Occipital lobe (tissue), 3 donors: ENCODE measurements around the gene TMEM170A. TPM values are rescaled to one million over a fixed set of nuclear protein-coding genes. Genes with fewer than 3 reads are reported as not detected.

Experiments
- DNase-seq: peaks from one replicate; lab custom pipeline; 2025; lab: John Stamatoyannopoulos, UW
- small RNA-seq: library from RNA; depleted of rRNA; stranded (forward); fragments of <200 nt; gene quantifications from one replicate; pipeline ENCODE3, GENCODE V24; 2014
- total RNA-seq: library from RNA; depleted of rRNA; stranded (reverse); fragments of >200 nt; gene quantifications from one replicate; pipeline ENCODE4 v1.2.3, GENCODE V29; 2014

TMEM170A gene
- total RNA-seq, 1 donor from 2014 or later, result 30.7 TPM

GRCh38 chr16:75402159-75402820, 62.2 kb downstream of the TMEM170A start:
- DNase-seq, result no peak

- DNase-seq, result no peak
These were observed 62.8 kb downstream of the TMEM170A start for GRCh38 chr16:75401691-75402090.

- DNase-seq, result no peak
These were observed 66.2 kb downstream of the TMEM170A start for GRCh38 chr16:75398333-75398732.

GRCh38 chr16:75394941-75395340, 69.5 kb downstream of the TMEM170A start:
- DNase-seq, result no peak

Small RNA genes lying within 50 kb of the gene (small RNA-seq; reads per million reads assigned to genes)
- gene RF00598, result not detected

Other genes starting within 250 kb of the TMEM170A start
- gene CTRB1, start 245.7 kb downstream of the TMEM170A start, total RNA-seq, result not detected
- 15.4 TPM for gene BCAR1, start 213.1 kb downstream of the TMEM170A start, total RNA-seq
- gene CFDP1, start 31.2 kb downstream of the TMEM170A start, total RNA-seq, result 37.3 TPM
- gene CHST6, start 30.8 kb upstream of the TMEM170A start, total RNA-seq, result 0.94 TPM
- gene CHST5, start 71.4 kb upstream of the TMEM170A start, total RNA-seq, result 0.16 TPM
- 17.0 TPM for gene TMEM231, start 91.6 kb upstream of the TMEM170A start, total RNA-seq
- gene GABARAPL2, start 101.7 kb upstream of the TMEM170A start, total RNA-seq, result 80.3 TPM
- gene ADAT1, start 158.6 kb upstream of the TMEM170A start, total RNA-seq, result 55.2 TPM
- gene KARS1, start 183.0 kb upstream of the TMEM170A start, total RNA-seq, result 79.4 TPM
- 143 TPM for gene TERF2IP, start 183.1 kb upstream of the TMEM170A start, total RNA-seq
- not detected for gene CPHXL2, start 212.3 kb upstream of the TMEM170A start, total RNA-seq
- gene DUXB, start 236.8 kb upstream of the TMEM170A start, total RNA-seq, result not detected